HUES6 (cell line): ENCODE data around the gene COG8.

Experiments used
- H3K27ac ChIP-seq: 2 replicates; pipeline ENCODE4 v1.7.0; 2013; ENCODE audit warnings: low read depth, mild to moderate bottlenecking, low read length, inconsistent platforms
- H3K27me3 ChIP-seq: 2 replicates; pipeline ENCODE4 v1.6.1; 2013; ENCODE audit warnings: low read length; ENCODE audit not compliant: control insufficient read depth, insufficient read depth
- H3K36me3 ChIP-seq: 2 replicates; pipeline ENCODE4 v1.6.1; 2013; ENCODE audit warnings: low read length; ENCODE audit not compliant: control insufficient read depth, insufficient read depth
- H3K4me1 ChIP-seq: 2 replicates; pipeline ENCODE4 v1.6.1; 2013; ENCODE audit warnings: low read length; ENCODE audit not compliant: control insufficient read depth, insufficient read depth
- H3K4me3 ChIP-seq: 2 replicates; pipeline ENCODE4 v1.5.1; 2013; ENCODE audit warnings: low read depth, low read length
- H3K9ac ChIP-seq: one replicate; pipeline ENCODE4 v1.6.1; 2013; ENCODE audit warnings: mild to moderate bottlenecking, low read length
- H3K9me3 ChIP-seq: 2 replicates; pipeline ENCODE4 v1.6.1; 2013; ENCODE audit warnings: low read depth, low read length; ENCODE audit not compliant: control insufficient read depth, insufficient read depth

Gene COG8

DNA sequence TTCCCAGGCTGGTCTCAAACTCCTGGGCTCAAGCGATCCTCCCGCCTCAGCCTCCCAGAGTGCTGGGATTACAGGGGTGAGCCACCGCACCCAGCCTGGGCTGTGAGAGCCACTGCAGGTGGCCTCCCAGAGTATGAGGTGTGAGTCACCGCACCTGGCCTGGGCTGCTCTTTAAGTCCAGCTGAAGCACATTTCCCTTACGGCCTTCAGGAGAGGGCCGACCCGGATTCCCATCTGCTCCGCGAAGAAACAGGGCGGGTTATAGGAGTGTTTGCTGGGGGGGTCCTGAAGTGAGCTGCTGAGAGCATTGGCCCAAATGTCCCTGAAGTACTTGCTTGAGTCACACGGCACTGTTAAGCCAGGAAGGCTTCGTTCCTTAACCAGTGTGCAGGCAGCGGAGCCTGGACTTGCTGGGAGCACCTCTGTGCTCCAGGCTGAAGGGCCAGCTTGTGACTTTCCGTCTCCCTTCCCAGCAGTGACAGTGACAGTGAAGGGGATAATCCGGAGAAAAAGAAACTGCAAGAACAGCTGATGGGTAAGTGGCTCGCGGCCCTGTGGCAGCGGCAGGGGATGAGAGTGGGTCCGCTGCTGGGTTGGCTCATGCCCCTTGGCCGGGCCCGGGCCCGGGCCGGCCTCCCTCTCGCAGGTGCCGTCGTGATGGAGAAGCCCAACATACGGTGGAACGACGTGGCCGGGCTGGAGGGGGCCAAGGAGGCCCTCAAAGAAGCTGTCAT is 21.0 kb downstream of the COG8 start:
- Histone ChIP-seq H3K4me3 (no peak overlapping the region), H3K9me3 (no peaks in the 10 kb centered on the region), H3K36me3 (peaks cover 87% of the 10 kb centered on the region), H3K4me1 (no peaks in the 10 kb centered on the region), H3K27me3 (no peaks in the 10 kb centered on the region), H3K27ac (no peak overlapping the region), H3K9ac (no peak overlapping the region)

- Histone ChIP-seq H3K27me3 (no peaks in the 10 kb centered on the region), H3K4me1 (peaks cover 4% of the 10 kb centered on the region; the same call in 1 of the 2 replicates), H3K4me3 (no peak overlapping the region), H3K36me3 (peaks cover 69% of the 10 kb centered on the region), H3K27ac (no peak overlapping the region), H3K9me3 (no peaks in the 10 kb centered on the region), H3K9ac (no peak overlapping the region)
Observed at GRCh38 chr16:69316595-69317034, 22.7 kb downstream of the COG8 start.

- H3K27ac ChIP-seq = no peak overlapping the region
- H3K36me3 ChIP-seq = peaks cover 60% of the 10 kb centered on the region
Observed at GRCh38 chr16:69315486-69316311, 23.7 kb downstream of the COG8 start.

DNA sequence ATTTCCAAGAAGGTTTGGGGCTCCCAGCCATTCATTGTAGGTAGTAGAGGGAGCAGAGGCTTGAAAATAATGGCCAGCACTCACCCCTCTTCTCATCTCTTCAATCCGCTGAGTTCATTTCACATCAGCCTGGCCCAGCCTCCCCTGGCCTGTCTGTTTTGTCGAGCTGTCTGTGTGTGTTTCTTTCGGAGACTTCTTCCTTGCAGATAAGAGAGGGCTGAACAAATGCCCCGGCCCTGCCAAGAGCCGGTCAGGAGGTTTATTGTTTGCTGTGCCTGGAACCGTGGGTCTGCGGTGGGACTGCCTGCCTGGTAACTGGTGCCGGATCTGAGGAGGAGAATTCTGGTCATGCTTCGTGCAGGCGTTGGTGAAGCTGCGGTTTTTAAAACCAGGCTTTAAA is 24.8 kb downstream of the COG8 start:
- Histone ChIP-seq H3K4me1 (peaks cover 8% of the 10 kb centered on the region; the same call in 1 of the 2 replicates), H3K9me3 (no peaks in the 10 kb centered on the region), H3K9ac (no peak overlapping the region), H3K4me3 (no peak overlapping the region), H3K27me3 (no peaks in the 10 kb centered on the region), H3K36me3 (peaks cover 49% of the 10 kb centered on the region), H3K27ac (no peak overlapping the region; the same call in 1 of the 2 replicates)

More at GRCh38 chr16:69315486-69316311, 23.7 kb downstream of the COG8 start:
- Histone ChIP-seq H3K4me1 (peaks cover 5% of the 10 kb centered on the region; the same call in 1 of the 2 replicates), H3K9me3 (no peaks in the 10 kb centered on the region), H3K27me3 (no peaks in the 10 kb centered on the region), H3K4me3 (no peak overlapping the region), H3K9ac (no peak overlapping the region)

GRCh38 chr16:69313469-69313868 is 25.9 kb downstream of the COG8 start:
- no peak overlapping the region for H3K27ac ChIP-seq
- no peak overlapping the region for H3K9ac ChIP-seq
- peaks cover 8% of the 10 kb centered on the region; the same call in 1 of the 2 replicates for H3K4me1 ChIP-seq
- H3K4me3 ChIP-seq = no peak overlapping the region
- H3K36me3 ChIP-seq = peaks cover 38% of the 10 kb centered on the region
- no peaks in the 10 kb centered on the region for H3K9me3 ChIP-seq
- no peaks in the 10 kb centered on the region for H3K27me3 ChIP-seq

- H3K4me3 ChIP-seq = peak overlapping the region; percentile 95
- H3K4me1 ChIP-seq = peaks cover 8% of the 10 kb centered on the region; the same call in 1 of the 2 replicates
- no peaks in the 10 kb centered on the region for H3K9me3 ChIP-seq
- no peaks in the 10 kb centered on the region for H3K27me3 ChIP-seq
- H3K36me3 ChIP-seq = peaks cover 26% of the 10 kb centered on the region
- peak overlapping the region; percentile 75 for H3K9ac ChIP-seq
- no peak overlapping the region for H3K27ac ChIP-seq
Observed at GRCh38 chr16:69311533-69312387, 27.6 kb downstream of the COG8 start.

- H3K4me1 ChIP-seq = peaks cover 8% of the 10 kb centered on the region; the same call in 1 of the 2 replicates
- H3K36me3 ChIP-seq = peaks cover 18% of the 10 kb centered on the region
- H3K9ac ChIP-seq = peak within 1 kb of the TSS; percentile 75
- H3K27me3 ChIP-seq = no peaks in the 10 kb centered on the region
- H3K4me3 ChIP-seq = peak within 1 kb of the TSS; percentile 95
- no peaks in the 10 kb centered on the region for H3K9me3 ChIP-seq
- H3K27ac ChIP-seq = no peak within 1 kb of the TSS; the same call in 1 of the 2 replicates
Observed at GRCh38 chr16:69310653-69311532, 28.5 kb downstream of the COG8 start, which contains the start of gene VPS4A. Gene VPS4A (plus strand): TSS chr16:69311350. CDS start chr16:69311512, 162 bp downstream.

DNA sequence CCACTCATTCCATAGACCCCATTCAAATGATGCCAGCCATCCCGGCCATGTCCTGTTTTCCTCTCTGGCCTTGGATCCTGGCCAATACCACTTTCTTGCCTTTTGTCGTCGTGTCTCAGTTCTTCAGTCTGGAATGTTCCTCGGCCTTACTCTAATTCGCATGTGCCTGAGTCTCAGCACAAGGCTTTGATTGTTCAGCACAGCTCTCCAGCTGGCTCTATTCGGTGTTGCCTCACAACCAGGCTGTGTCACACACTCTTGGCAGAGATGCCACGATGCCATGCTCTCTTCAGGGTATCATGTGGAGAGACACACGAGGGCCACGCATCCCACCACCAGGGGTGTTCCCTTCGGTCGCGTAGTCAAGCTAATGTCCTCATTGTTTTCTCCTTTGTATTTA is 30.0 kb downstream of the COG8 start:
- H3K9me3 ChIP-seq = no peaks in the 10 kb centered on the region
- H3K4me1 ChIP-seq = peaks cover 8% of the 10 kb centered on the region; the same call in 1 of the 2 replicates
- no peaks in the 10 kb centered on the region for H3K27me3 ChIP-seq
- no peak overlapping the region for H3K27ac ChIP-seq
- H3K9ac ChIP-seq = no peak overlapping the region
- peaks cover 3% of the 10 kb centered on the region for H3K36me3 ChIP-seq
- no peak overlapping the region for H3K4me3 ChIP-seq

GRCh38 chr16:69307856-69308255 is 31.5 kb downstream of the COG8 start:
- Histone ChIP-seq H3K4me1 (peaks cover 8% of the 10 kb centered on the region; the same call in 1 of the 2 replicates), H3K4me3 (no peak overlapping the region), H3K36me3 (0 out of 2 replicates have a peak, but pooled peaks cover 3% of the 10 kb centered on the region), H3K27ac (no peak overlapping the region), H3K27me3 (no peaks in the 10 kb centered on the region), H3K9me3 (no peaks in the 10 kb centered on the region), H3K9ac (no peak overlapping the region)
